SW 1271 (cell line): Measurements from ENCODE around the gene RPTOR.

ENCODE experiments used
- DNase-seq, 2 experiments: peaks; one replicate each; lab custom pipeline; 2025; lab: John Stamatoyannopoulos, UW

Gene RPTOR

GRCh38 chr17:80894726-80895125 is 350.1 kb downstream of the RPTOR start:
- no peak for DNase-seq

GRCh38 chr17:80895366-80895765 is 350.7 kb downstream of the RPTOR start:
- no peak for DNase-seq

GRCh38 chr17:80898716-80899115 is 354.1 kb downstream of the RPTOR start:
- no peak for DNase-seq

- DNase-seq = peak in 1 of 2 experiments; percentile 12
Observed at GRCh38 chr17:80899402-80900268, 355.0 kb downstream of the RPTOR start.

GRCh38 chr17:80901319-80901718 is 356.7 kb downstream of the RPTOR start:
- DNase-seq = no peak

- DNase-seq = no peak
Observed at GRCh38 chr17:80902197-80902962, 357.7 kb downstream of the RPTOR start.

- DNase-seq = no peak
Observed at GRCh38 chr17:80902963-80903611, 358.4 kb downstream of the RPTOR start.

GRCh38 chr17:80904036-80904753 is 359.6 kb downstream of the RPTOR start:
- DNase-seq = no peak

GRCh38 chr17:80905586-80906230 is 361.1 kb downstream of the RPTOR start:
- DNase-seq = no peak

- no peak for DNase-seq
Observed at GRCh38 chr17:80906364-80907259, 362.0 kb downstream of the RPTOR start.

GRCh38 chr17:80907281-80907680 is 362.6 kb downstream of the RPTOR start:
- DNase-seq = no peak

- DNase-seq = no peak
Observed at GRCh38 chr17:80908211-80908610, 363.6 kb downstream of the RPTOR start.

- DNase-seq = no peak
Observed at GRCh38 chr17:80908776-80909175, 364.1 kb downstream of the RPTOR start.

GRCh38 chr17:80909635-80910034 is 365.0 kb downstream of the RPTOR start:
- DNase-seq = no peak

GRCh38 chr17:80910043-80910442 is 365.4 kb downstream of the RPTOR start:
- no peak for DNase-seq

- no peak for DNase-seq
Observed at GRCh38 chr17:80912476-80912875, 367.8 kb downstream of the RPTOR start.

GRCh38 chr17:80913928-80914821 is 369.5 kb downstream of the RPTOR start:
- no peak for DNase-seq

GRCh38 chr17:80916246-80916645 is 371.6 kb downstream of the RPTOR start:
- DNase-seq = no peak
